CD8-positive, alpha-beta memory T cell (primary cell): ENCODE measurements around the gene CTTNBP2. TPM values are rescaled to one million over a fixed set of nuclear protein-coding genes. Genes with fewer than 3 reads are reported as not detected.

Experiments used
- CTCF ChIA-PET: fragments of 350-600 bp; sonication (Branson Sonifier 250); formaldehyde crosslinking; loops from one replicate; lab custom pipeline; 2021; ENCODE audit warnings: antibody characterized with exemption; lab: Charles Lee
- POLR2A ChIA-PET: fragments of 350-600 bp; sonication (Branson Sonifier 250); formaldehyde crosslinking; loops from one replicate; lab custom pipeline; 2021; ENCODE audit warnings: antibody characterized with exemption; lab: Charles Lee
- DNase-seq, 5 donors: peaks; one replicate each; pipeline versions ENCODE4 v3.0.0 to v3.0.0-alpha.2; 2020 to 2022; ENCODE audit warnings: mixed read lengths in 1 of 5
- H3K27ac ChIP-seq: one replicate; pipeline ENCODE4 v1.7.0; 2013; ENCODE audit warnings: low read depth, mild to moderate bottlenecking, low read length, moderate library complexity
- H3K27me3 ChIP-seq: 2 replicates; pipeline ENCODE4 v1.7.0; 2013; ENCODE audit warnings: low read length, mild to moderate bottlenecking; ENCODE audit not compliant: insufficient read depth, poor library complexity, severe bottlenecking
- H3K36me3 ChIP-seq: 2 replicates; pipeline ENCODE4 v1.7.0; 2013; ENCODE audit warnings: mild to moderate bottlenecking, low read length, moderate library complexity; ENCODE audit not compliant: insufficient read depth
- H3K4me1 ChIP-seq: 2 replicates; pipeline ENCODE4 v1.7.0; 2013; ENCODE audit warnings: mild to moderate bottlenecking, low read length, moderate library complexity; ENCODE audit not compliant: insufficient read depth
- H3K4me3 ChIP-seq: 2 replicates; pipeline ENCODE4 v1.7.0; 2013; ENCODE audit warnings: mild to moderate bottlenecking, low read length
- H3K9me3 ChIP-seq: 2 replicates; pipeline ENCODE4 v1.7.0; 2013; ENCODE audit warnings: mild to moderate bottlenecking, low read length
- H3K27ac Mint-ChIP-seq, 8 donors: one replicate each; pipeline ENCODE4 v1.8.0; 2020 to 2021; ENCODE audit warnings: mixed read lengths in 8 of 8, mild to moderate bottlenecking in 6 of 8, inconsistent platforms in 3 of 8, moderate library complexity in 3 of 8
- H3K27me3 Mint-ChIP-seq, 2 donors: one replicate each; pipeline ENCODE4 v1.8.0; 2020 to 2021; ENCODE audit warnings: mixed read lengths in 2 of 2, mild to moderate bottlenecking in 1 of 2, moderate library complexity in 1 of 2
- H3K36me3 Mint-ChIP-seq, 3 donors: one replicate each; pipeline ENCODE4 v1.8.0; 2020 to 2021; ENCODE audit warnings: mixed read lengths in 3 of 3, inconsistent platforms in 1 of 3, mild to moderate bottlenecking in 1 of 3
- H3K4me1 Mint-ChIP-seq, 3 donors: one replicate each; pipeline ENCODE4 v1.8.0; 2020 to 2021; ENCODE audit warnings: mixed read lengths in 3 of 3, inconsistent platforms in 1 of 3, mild to moderate bottlenecking in 1 of 3
- H3K4me3 Mint-ChIP-seq, 7 donors: one replicate each; pipeline ENCODE4 v1.8.0; 2020 to 2021; ENCODE audit warnings: mixed read lengths in 7 of 7, mild to moderate bottlenecking in 6 of 7, moderate library complexity in 4 of 7, inconsistent platforms in 2 of 7
- H3K9me3 Mint-ChIP-seq, 5 donors: one replicate each; pipeline ENCODE4 v1.8.0; 2020 to 2022; ENCODE audit warnings: mixed read lengths in 5 of 5, mild to moderate bottlenecking in 3 of 5, moderate library complexity in 2 of 5, inconsistent platforms in 1 of 5
- polyA plus RNA-seq: library from polyadenylated mRNA; unstranded; fragments of 300-500 nt; fragmentation: Illumina TruSeq; gene quantifications from one replicate; pipeline ENCODE4 v1.2.3, GENCODE V29; 2021
- total RNA-seq, 2 experiments: library from RNA; stranded (reverse); gene quantifications; one replicate each; pipeline ENCODE4 v1.2.3, GENCODE V29; 2021

The CTTNBP2 gene
- total and polyA plus RNA-seq, 3 experiments from 2014 or later = not detected

- H3K36me3 ChIP-seq = no peaks in the 10 kb centered on the region
- Mint-ChIP-seq H3K4me1 (no peaks in the 10 kb centered on the region), H3K27ac (no peak overlapping the region), H3K9me3 (peaks cover 0 to 6% (median 0%) of the 10 kb centered on the region in 5 donors), H3K4me3 (no peak overlapping the region), H3K36me3 (no peaks in the 10 kb centered on the region), H3K27me3 (no peaks in the 10 kb centered on the region)
- POLR2A ChIA-PET = no interaction called here
- no peaks in the 10 kb centered on the region for H3K9me3 ChIP-seq
- no peak overlapping the region for H3K4me3 ChIP-seq
- CTCF ChIA-PET = no interaction called here
- DNase-seq = no peak
- H3K27me3 ChIP-seq = no peaks in the 10 kb centered on the region
- H3K27ac ChIP-seq = no peak overlapping the region
- no peaks in the 10 kb centered on the region for H3K4me1 ChIP-seq
Measured at GRCh38 chr7:117772421-117772820, 100.8 kb downstream of the CTTNBP2 start.

- Mint-ChIP-seq H3K9me3 (peaks cover 0 to 6% (median 0%) of the 10 kb centered on the region in 5 donors), H3K4me3 (no peak overlapping the region), H3K27me3 (no peaks in the 10 kb centered on the region), H3K27ac (no peak overlapping the region), H3K4me1 (no peaks in the 10 kb centered on the region), H3K36me3 (no peaks in the 10 kb centered on the region)
- Histone ChIP-seq H3K36me3 (no peaks in the 10 kb centered on the region), H3K27ac (no peak overlapping the region), H3K4me1 (no peaks in the 10 kb centered on the region), H3K4me3 (no peak overlapping the region), H3K9me3 (no peaks in the 10 kb centered on the region), H3K27me3 (no peaks in the 10 kb centered on the region)
- DNase-seq = no peak
- CTCF ChIA-PET = no interaction called here
- POLR2A ChIA-PET = no interaction called here
Measured at GRCh38 chr7:117771756-117772155, 101.5 kb downstream of the CTTNBP2 start.

- DNase-seq = no peak
- H3K27ac ChIP-seq = no peak overlapping the region
- H3K4me1 Mint-ChIP-seq = no peaks in the 10 kb centered on the region
- H3K27ac Mint-ChIP-seq = no peak overlapping the region
- POLR2A ChIA-PET = no interaction called here
- no peak overlapping the region for H3K4me3 ChIP-seq
- peaks cover 5 to 6% of the 10 kb centered on the region in 2 donors for H3K27me3 Mint-ChIP-seq
- no peaks in the 10 kb centered on the region for H3K9me3 ChIP-seq
- H3K36me3 Mint-ChIP-seq = no peaks in the 10 kb centered on the region
- H3K9me3 Mint-ChIP-seq = peaks cover 0 to 7% (median 0%) of the 10 kb centered on the region in 5 donors
- no peak overlapping the region for H3K4me3 Mint-ChIP-seq
- no peaks in the 10 kb centered on the region for H3K4me1 ChIP-seq
- H3K27me3 ChIP-seq = no peaks in the 10 kb centered on the region
- CTCF ChIA-PET = no interaction called here
- H3K36me3 ChIP-seq = no peaks in the 10 kb centered on the region
Measured at GRCh38 chr7:117769085-117769484, 104.2 kb downstream of the CTTNBP2 start.

- Mint-ChIP-seq H3K4me1 (no peaks in the 10 kb centered on the region), H3K27ac (no peak overlapping the region), H3K27me3 (peaks cover 6 to 7% of the 10 kb centered on the region in 2 donors), H3K9me3 (peaks cover 0 to 10% (median 0%) of the 10 kb centered on the region in 5 donors), H3K36me3 (no peaks in the 10 kb centered on the region), H3K4me3 (no peak overlapping the region)
- H3K27me3 ChIP-seq = no peaks in the 10 kb centered on the region
- DNase-seq = no peak
- no peak overlapping the region for H3K4me3 ChIP-seq
- ChIA-PET POLR2A (no interaction called here), CTCF (no interaction called here)
- no peak overlapping the region for H3K27ac ChIP-seq
- H3K9me3 ChIP-seq = no peaks in the 10 kb centered on the region
- H3K4me1 ChIP-seq = no peaks in the 10 kb centered on the region
- no peaks in the 10 kb centered on the region for H3K36me3 ChIP-seq
Measured at GRCh38 chr7:117767951-117768350, 105.3 kb downstream of the CTTNBP2 start.

GRCh38 chr7:117766913-117767312 lies 106.3 kb downstream of the CTTNBP2 start:
- Mint-ChIP-seq H3K4me3 (no peak overlapping the region), H3K4me1 (no peaks in the 10 kb centered on the region), H3K27ac (no peak overlapping the region), H3K9me3 (peaks cover 0 to 7% (median 0%) of the 10 kb centered on the region in 5 donors), H3K27me3 (peaks cover 6 to 7% of the 10 kb centered on the region in 2 donors), H3K36me3 (no peaks in the 10 kb centered on the region)
- no peaks in the 10 kb centered on the region for H3K9me3 ChIP-seq
- no peak for DNase-seq
- ChIA-PET CTCF (no interaction called here), POLR2A (no interaction called here)
- H3K4me1 ChIP-seq = no peaks in the 10 kb centered on the region
- H3K27me3 ChIP-seq = no peaks in the 10 kb centered on the region
- H3K4me3 ChIP-seq = no peak overlapping the region
- no peaks in the 10 kb centered on the region for H3K36me3 ChIP-seq
- no peak overlapping the region for H3K27ac ChIP-seq

GRCh38 chr7:117764031-117764430 lies 109.2 kb downstream of the CTTNBP2 start:
- Mint-ChIP-seq H3K4me1 (no peaks in the 10 kb centered on the region), H3K4me3 (no peak overlapping the region), H3K27me3 (peaks cover 6 to 7% of the 10 kb centered on the region in 2 donors), H3K36me3 (no peaks in the 10 kb centered on the region), H3K9me3 (peaks cover 0 to 7% (median 0%) of the 10 kb centered on the region in 5 donors), H3K27ac (no peak overlapping the region)
- Histone ChIP-seq H3K4me1 (no peaks in the 10 kb centered on the region), H3K4me3 (no peak overlapping the region), H3K27me3 (no peaks in the 10 kb centered on the region), H3K36me3 (no peaks in the 10 kb centered on the region), H3K9me3 (no peaks in the 10 kb centered on the region), H3K27ac (no peak overlapping the region)
- ChIA-PET POLR2A (no interaction called here), CTCF (no interaction called here)
- no peak for DNase-seq

- no peaks in the 10 kb centered on the region for H3K4me1 ChIP-seq
- no peak overlapping the region for H3K4me3 ChIP-seq
- Mint-ChIP-seq H3K9me3 (peaks cover 0 to 7% (median 0%) of the 10 kb centered on the region in 5 donors), H3K4me1 (no peaks in the 10 kb centered on the region), H3K4me3 (no peak overlapping the region), H3K27me3 (peaks cover 6 to 7% of the 10 kb centered on the region in 2 donors), H3K36me3 (no peaks in the 10 kb centered on the region), H3K27ac (no peak overlapping the region)
- H3K27ac ChIP-seq = no peak overlapping the region
- ChIA-PET POLR2A (no interaction called here), CTCF (no interaction called here)
- no peaks in the 10 kb centered on the region for H3K9me3 ChIP-seq
- no peaks in the 10 kb centered on the region for H3K36me3 ChIP-seq
- H3K27me3 ChIP-seq = no peaks in the 10 kb centered on the region
- DNase-seq = no peak
Measured at GRCh38 chr7:117762055-117762454, 111.2 kb downstream of the CTTNBP2 start.

- Histone ChIP-seq H3K27ac (no peak overlapping the region), H3K9me3 (no peaks in the 10 kb centered on the region), H3K36me3 (no peaks in the 10 kb centered on the region), H3K4me1 (no peaks in the 10 kb centered on the region), H3K27me3 (no peaks in the 10 kb centered on the region), H3K4me3 (no peak overlapping the region)
- Mint-ChIP-seq H3K9me3 (peaks cover 0 to 7% (median 0%) of the 10 kb centered on the region in 5 donors), H3K4me3 (no peak overlapping the region), H3K27ac (no peak overlapping the region), H3K36me3 (no peaks in the 10 kb centered on the region), H3K4me1 (no peaks in the 10 kb centered on the region), H3K27me3 (peaks cover 0 to 4% of the 10 kb centered on the region in 2 donors)
- DNase-seq = no peak
- ChIA-PET CTCF (no interaction called here), POLR2A (no interaction called here)
Measured at GRCh38 chr7:117759950-117760640, 113.1 kb downstream of the CTTNBP2 start.
